H1 (cell line): ENCODE measurements around the gene IARS2. TPM values are rescaled to one million over a fixed set of nuclear protein-coding genes. Genes with fewer than 3 reads are reported as not detected.

Source experiments
- CTCF ChIA-PET: fragments of 300-600 bp; sonication (Branson Sonifier 250); formaldehyde crosslinking; loops from one replicate; lab custom pipeline; 2021; ENCODE audit not compliant: partially characterized antibody; lab: Charles Lee
- POLR2A ChIA-PET: fragments of 300-600 bp; sonication (Branson Sonifier 250); formaldehyde crosslinking; loops from one replicate; lab custom pipeline; 2021; ENCODE audit warnings: inconsistent platforms; ENCODE audit not compliant: partially characterized antibody; lab: Charles Lee
- DNase-seq, 2 experiments: peaks; one replicate each; pipeline versions ENCODE4 v3.0.0 to v3.0.0-alpha.2; 2010 to 2022; ENCODE audit warnings: low spot score in 2 of 2, low read depth in 1 of 2, mixed read lengths in 1 of 2
- FAIRE-seq: peaks from 2 replicates; lab custom pipeline; 2011; peaks lifted over from hg19 to GRCh38; lab: Jason Lieb, UNC
- H2AFZ ChIP-seq: 2 replicates; pipeline ENCODE4 v1.8.1; 2012; ENCODE audit warnings: low read length, inconsistent platforms
- H2AK5ac ChIP-seq: 2 replicates; pipeline ENCODE4 v1.6.1; 2013; ENCODE audit warnings: low read depth, low read length
- H2BK120ac ChIP-seq: replicated peaks from 2 replicates; pipeline ENCODE3; 2013; ENCODE audit warnings: low read depth, low read length, inconsistent platforms
- H2BK12ac ChIP-seq: 2 replicates; pipeline ENCODE4 v1.6.1; 2013; ENCODE audit warnings: low read depth, low read length
- H2BK15ac ChIP-seq: 2 replicates; pipeline ENCODE4 v1.6.1; 2013; ENCODE audit warnings: low read length
- H2BK20ac ChIP-seq: 2 replicates; pipeline ENCODE4 v1.6.1; 2013; ENCODE audit warnings: low read length
- H2BK5ac ChIP-seq: 2 replicates; pipeline ENCODE4 v1.6.1; 2013; ENCODE audit warnings: low read depth, low read length
- H3K14ac ChIP-seq: 2 replicates; pipeline ENCODE4 v1.6.1; 2013; ENCODE audit warnings: inconsistent platforms; ENCODE audit not compliant: insufficient read length
- H3K18ac ChIP-seq: 2 replicates; pipeline ENCODE4 v1.6.1; 2013; ENCODE audit warnings: low read length; ENCODE audit errors: extremely low read depth
- H3K23ac ChIP-seq: 2 replicates; pipeline ENCODE4 v1.6.1; 2013; ENCODE audit warnings: inconsistent platforms; ENCODE audit not compliant: insufficient read length
- H3K23me2 ChIP-seq: 2 replicates; pipeline ENCODE4 v1.6.1; 2013; ENCODE audit warnings: low read depth, low read length
- H3K27ac ChIP-seq: 2 replicates; pipeline ENCODE4 v1.6.1; 2011; ENCODE audit warnings: low read depth, low read length, inconsistent platforms
- H3K27me3 ChIP-seq, 4 experiments: replicated peaks in 1 of 4; 1 replicate in 1 of 4; 2 replicates in 3 of 4; pipeline versions ENCODE4 v1.6.1 to v1.8.1; 2011 to 2013; ENCODE audit warnings: low read length in 3 of 4, mild to moderate bottlenecking in 3 of 4, inconsistent platforms in 2 of 4, mixed read lengths in 2 of 4, moderate library complexity in 1 of 4; ENCODE audit not compliant: control insufficient read depth in 3 of 4, insufficient read depth in 3 of 4; ENCODE audit errors: extremely low read depth in 1 of 4
- H3K36me3 ChIP-seq, 4 experiments: 2 replicates each; pipeline versions ENCODE4 v1.6.1 to v1.8.1; 2011 to 2013; ENCODE audit warnings: mild to moderate bottlenecking in 4 of 4, low read length in 3 of 4, moderate library complexity in 2 of 4, control low read depth in 1 of 4, inconsistent platforms in 1 of 4; ENCODE audit not compliant: insufficient read depth in 4 of 4, control insufficient read depth in 2 of 4
- H3K4ac ChIP-seq: replicated peaks from 2 replicates; pipeline ENCODE3; 2013; ENCODE audit warnings: low read length, low read depth, mixed read lengths, inconsistent platforms; ENCODE audit not compliant: insufficient read length
- H3K4me1 ChIP-seq, 4 experiments: replicated peaks in 1 of 4; 1 replicate in 1 of 4; 2 replicates in 3 of 4; pipeline versions ENCODE4 v1.6.1 to v1.8.1; 2011 to 2013; ENCODE audit warnings: low read length in 3 of 4, inconsistent platforms in 2 of 4, mixed read lengths in 1 of 4; ENCODE audit not compliant: insufficient read depth in 4 of 4, control insufficient read depth in 3 of 4
- H3K4me2 ChIP-seq, 2 experiments: 2 replicates each; pipeline versions ENCODE4 v1.6.1 to v1.8.1; 2011 to 2013; ENCODE audit warnings: low read depth in 2 of 2, low read length in 2 of 2, control low read depth in 1 of 2, inconsistent platforms in 1 of 2, mild to moderate bottlenecking in 1 of 2; ENCODE audit not compliant: insufficient read depth in 1 of 2
- H3K4me3 ChIP-seq, 4 experiments: fragments of 200-600, 300-600 bp in 1 of 4; sonication (generic), shearing (Covaris generic), sonication (Bioruptor Twin) in 1 of 4; 2 replicates each; pipeline versions ENCODE4 v1.5.1 to v1.8.1; 2011 to 2016; ENCODE audit warnings: low read length in 4 of 4, low read depth in 3 of 4, control low read depth in 2 of 4, inconsistent platforms in 2 of 4, mild to moderate bottlenecking in 2 of 4, mixed read lengths in 1 of 4, moderate library complexity in 1 of 4; ENCODE audit not compliant: insufficient read depth in 2 of 4; ENCODE audit errors: extremely low read depth in 1 of 4
- H3K56ac ChIP-seq: replicated peaks from 2 replicates; pipeline ENCODE3; 2013; ENCODE audit warnings: low read depth, mild to moderate bottlenecking, mixed read lengths, low read length, inconsistent platforms; ENCODE audit not compliant: insufficient read length
- H3K79me1 ChIP-seq: 2 replicates; pipeline ENCODE4 v1.6.1; 2013; ENCODE audit warnings: low read depth, low read length, control low read depth
- H3K79me2 ChIP-seq, 2 experiments: 2 replicates each; pipeline versions ENCODE4 v1.6.1 to v1.8.1; 2012 to 2013; ENCODE audit warnings: low read length in 2 of 2, mild to moderate bottlenecking in 2 of 2, inconsistent platforms in 1 of 2; ENCODE audit not compliant: insufficient read depth in 2 of 2, control insufficient read depth in 1 of 2
- H3K9ac ChIP-seq, 4 experiments: replicated peaks in 1 of 4; 1 replicate in 1 of 4; 2 replicates in 3 of 4; pipeline versions ENCODE4 v1.6.1 to v1.8.1; 2011 to 2013; ENCODE audit warnings: low read depth in 3 of 4, low read length in 3 of 4, control low read depth in 2 of 4, mild to moderate bottlenecking in 2 of 4, moderate library complexity in 2 of 4, inconsistent platforms in 1 of 4; ENCODE audit errors: extremely low read depth in 1 of 4
- H3K9me3 ChIP-seq, 2 experiments: 2 replicates each; pipeline versions ENCODE4 v1.6.1 to v1.8.1; 2012 to 2013; ENCODE audit warnings: mild to moderate bottlenecking in 2 of 2, moderate library complexity in 2 of 2, control low read depth in 1 of 2, inconsistent platforms in 1 of 2, low read depth in 1 of 2, low read length in 1 of 2, mixed read lengths in 1 of 2; ENCODE audit not compliant: insufficient read depth in 2 of 2
- H4K20me1 ChIP-seq, 2 experiments: replicated peaks in 1 of 2; 2 replicates each; pipeline versions ENCODE3 to v1.8.1; 2011 to 2013; ENCODE audit warnings: inconsistent platforms in 2 of 2, low read length in 2 of 2, mild to moderate bottlenecking in 1 of 2; ENCODE audit not compliant: insufficient read depth in 2 of 2, control insufficient read depth in 1 of 2
- H4K5ac ChIP-seq: 2 replicates; pipeline ENCODE4 v1.6.1; 2013; ENCODE audit warnings: low read length, low read depth, mixed read lengths, inconsistent platforms; ENCODE audit not compliant: insufficient read length
- H4K8ac ChIP-seq: 2 replicates; pipeline ENCODE4 v1.8.0; 2013; ENCODE audit warnings: mild to moderate bottlenecking, moderate library complexity, low read length, inconsistent platforms; ENCODE audit not compliant: insufficient read depth; ENCODE audit errors: extremely low read depth
- H4K91ac ChIP-seq: replicated peaks from 2 replicates; pipeline ENCODE3; 2013; ENCODE audit warnings: low read length, mixed read lengths, inconsistent platforms; ENCODE audit not compliant: insufficient read length
- BCL11A ChIP-seq, 2 experiments: IDR thresholded peaks; one replicate each; pipeline ENCODE4 v1.6.1; 2011; ENCODE audit warnings: low read depth in 2 of 2, low read length in 2 of 2, mild to moderate bottlenecking in 2 of 2
- BRCA1 ChIP-seq: IDR thresholded peaks from 2 replicates; pipeline ENCODE4 v1.6.1; 2012; ENCODE audit warnings: low read depth, low read length, improper control_type of control experiment
- CREB1 ChIP-seq: IDR thresholded peaks from 2 replicates; pipeline ENCODE4 v1.6.1; 2012; ENCODE audit warnings: inconsistent platforms
- E2F6 ChIP-seq: IDR thresholded peaks from 2 replicates; pipeline ENCODE4 v1.6.1; 2012; ENCODE audit warnings: inconsistent platforms
- EP300 ChIP-seq, 2 experiments: IDR thresholded peaks; 1 replicate in 1 of 2; 2 replicates in 1 of 2; pipeline ENCODE4 v1.6.1; 2011 to 2012; ENCODE audit warnings: low read depth in 2 of 2, low read length in 2 of 2, mild to moderate bottlenecking in 2 of 2, borderline replicate concordance in 1 of 2, inconsistent platforms in 1 of 2, moderate library complexity in 1 of 2
- EZH2 ChIP-seq: fragments of 200-600 bp; sonication (generic); IDR thresholded peaks from 2 replicates; pipeline ENCODE4 v1.7.1; 2012; ENCODE audit warnings: low read depth, mild to moderate bottlenecking, moderate library complexity, low read length, inconsistent platforms; ENCODE audit not compliant: severe bottlenecking
- HDAC2 ChIP-seq, 2 experiments: fragments of 300-600 bp in 1 of 2; sonication (generic) in 1 of 2; IDR thresholded peaks; 2 replicates each; pipeline ENCODE4 v1.6.1; 2011 to 2012; ENCODE audit warnings: low read depth in 2 of 2, low read length in 2 of 2, mild to moderate bottlenecking in 2 of 2, moderate library complexity in 2 of 2, borderline replicate concordance in 1 of 2, inconsistent platforms in 1 of 2
- KDM5A ChIP-seq: fragments of 200-600 bp; IDR thresholded peaks from 2 replicates; pipeline ENCODE4 v1.7.1; 2012; ENCODE audit warnings: mild to moderate bottlenecking, low read length, inconsistent platforms, mixed read lengths
- NANOG ChIP-seq: IDR thresholded peaks from 2 replicates; pipeline ENCODE4 v1.6.1; 2011; ENCODE audit warnings: low read length, low read depth, mild to moderate bottlenecking, inconsistent platforms; ENCODE audit not compliant: insufficient read depth, poor library complexity, severe bottlenecking
- RBBP5 ChIP-seq: IDR thresholded peaks from 2 replicates; pipeline ENCODE4 v1.7.1; 2012; ENCODE audit warnings: low read depth, mild to moderate bottlenecking, inconsistent platforms, low read length, moderate library complexity, borderline replicate concordance
- RXRA ChIP-seq: IDR thresholded peaks from 2 replicates; pipeline ENCODE4 v1.6.1; 2011; ENCODE audit warnings: low read depth, mild to moderate bottlenecking, low read length, moderate library complexity; ENCODE audit not compliant: insufficient read depth
- TAF7 ChIP-seq: optimal IDR thresholded peaks from 2 replicates; pipeline ENCODE3; 2011; ENCODE audit warnings: low read depth, mild to moderate bottlenecking, inconsistent platforms, low read length, moderate library complexity, borderline replicate concordance
- YY1 ChIP-seq: IDR thresholded peaks from 2 replicates; pipeline ENCODE4 v1.6.1; 2011; ENCODE audit warnings: low read depth, mild to moderate bottlenecking, low read length
- WGBS, 2 experiments: shearing (Covaris generic) in 1 of 2; methylation state at CpG; one replicate each; pipeline versions ENCODE4 v1.1.6 to v1.1.7; 2013 to 2015; ENCODE audit warnings: low lambda C conversion rate in 2 of 2, mixed read lengths in 2 of 2, inconsistent platforms in 1 of 2, low coverage in 1 of 2, missing lambda C conversion rate in 1 of 2; ENCODE audit not compliant: insufficient replicate concordance in 2 of 2, insufficient coverage in 1 of 2, insufficient read length in 1 of 2; ENCODE audit errors: extremely low coverage in 1 of 2, missing lambda C conversion rate in 1 of 2; 5-methylcytosine and 5-hydroxymethylcytosine counted together
- polyA plus RNA-seq, 7 experiments: library from polyadenylated mRNA; depleted of rRNA in 3 of 7; stranded (reverse) in 5 of 7; unstranded in 2 of 7; fragments of >200 nt in 5 of 7; fragments of 200-250 nt in 2 of 7; gene quantifications; 1 replicate in 5 of 7; 2 replicates in 1 of 7; 4 replicates in 1 of 7; pipeline versions ENCODE4 v1.2.1 to v1.2.3, GENCODE V29; 2011 to 2013; ENCODE audit warnings: missing spikeins in 2 of 7, mixed read lengths in 2 of 7
- total RNA-seq: library from RNA; stranded (reverse); fragmentation: NEBNext Ultra II Directional; extraction: Animal tissue kit (Norgen Biotek cat#: 25700); gene quantifications from 2 replicates; pipeline ENCODE4 v1.2.1, GENCODE V29; 2021

The IARS2 gene
- total and polyA plus RNA-seq, 2 of the 8 experiments (the other 6 are each of a cell fraction or from before 2014, with no cell fraction given), result 15.0 to 69.8 TPM

GRCh38 chr1:220151454-220151853 is 57.5 kb downstream of the IARS2 start:
- H3K27ac ChIP-seq, result no peak overlapping the region
- no peak overlapping the region for H3K18ac ChIP-seq
- no peak overlapping the region for H3K14ac ChIP-seq
- no peak overlapping the region for H2BK120ac ChIP-seq
- H2AK5ac ChIP-seq, result no peak overlapping the region
- peaks cover 2 to 55% (median 33%) of the 10 kb centered on the region in 4 experiments; a peak in 6 of 8 replicates for H3K36me3 ChIP-seq
- H2BK20ac ChIP-seq, result no peak overlapping the region
- WGBS, 2 experiments, result 90% methylated on average over 3 of the region's 3 CpGs; no CpG with 5 or more reads in 1 of the 2 experiments
- no peaks in the 10 kb centered on the region for H3K23me2 ChIP-seq
- H2BK12ac ChIP-seq, result no peak overlapping the region
- no peak overlapping the region for H3K9ac ChIP-seq
- ChIA-PET CTCF (no interaction called here), POLR2A (interaction anchor here (1.5 kb wide), 1 partner anchor 42 kb away, joined by 3 read pairs; no protein-coding TSS in a partner anchor)
- no peak overlapping the region for H3K56ac ChIP-seq
- H3K4me2 ChIP-seq, result no peak overlapping the region
- H3K9me3 ChIP-seq, result no peaks in the 10 kb centered on the region
- H3K79me1 ChIP-seq, result no peaks in the 10 kb centered on the region
- no peaks in the 10 kb centered on the region for H3K4me1 ChIP-seq
- H4K8ac ChIP-seq, result no peak overlapping the region
- no peaks in the 10 kb centered on the region for H3K79me2 ChIP-seq
- FAIRE-seq (no peak), DNase-seq (no peak)
- no peak overlapping the region for H4K91ac ChIP-seq
- H4K20me1 ChIP-seq, result peaks cover 0 to 4% of the 10 kb centered on the region in 2 experiments
- H3K4ac ChIP-seq, result no peak overlapping the region
- H4K5ac ChIP-seq, result no peak overlapping the region
- H3K23ac ChIP-seq, result no peak overlapping the region
- H2BK15ac ChIP-seq, result no peak overlapping the region
- H2BK5ac ChIP-seq, result no peak overlapping the region
- H3K4me3 ChIP-seq, result no peak overlapping the region
- H3K27me3 ChIP-seq, result no peaks in the 10 kb centered on the region
- H2AFZ ChIP-seq, result no peak overlapping the region
- TF ChIP-seq KDM5A (no peak), RBBP5 (no peak), BRCA1 (no peak), EP300 (IDR thresholded peaks at IDR 0.05; ENCODE audit: borderline replicate concordance in 1 of 2, low read depth in 2 of 2, low read length in 2 of 2) (no peak), TAF7 (no peak), RXRA (no peak), E2F6 (no peak), EZH2 (no peak), CREB1 (no peak), HDAC2 (IDR thresholded peaks at IDR 0.05; ENCODE audit: borderline replicate concordance in 1 of 2, low read depth in 2 of 2, low read length in 2 of 2) (no peak), YY1 (no peak), NANOG (no peak), BCL11A (IDR thresholded peaks at IDR 0.05; ENCODE audit: low read depth in 2 of 2, low read length in 2 of 2) (no peak)
